HG03135 (cell line): Measurements from ENCODE around the gene EIF4A3.

Experiments used
- ATAC-seq: cut with Tn5 transposase; IDR thresholded peaks from one replicate; pipeline ENCODE4 v1.9.1; 2021; ENCODE audit warnings: mild to moderate bottlenecking, moderate library complexity; ENCODE audit not compliant: unreplicated experiment

Gene EIF4A3

DNA sequence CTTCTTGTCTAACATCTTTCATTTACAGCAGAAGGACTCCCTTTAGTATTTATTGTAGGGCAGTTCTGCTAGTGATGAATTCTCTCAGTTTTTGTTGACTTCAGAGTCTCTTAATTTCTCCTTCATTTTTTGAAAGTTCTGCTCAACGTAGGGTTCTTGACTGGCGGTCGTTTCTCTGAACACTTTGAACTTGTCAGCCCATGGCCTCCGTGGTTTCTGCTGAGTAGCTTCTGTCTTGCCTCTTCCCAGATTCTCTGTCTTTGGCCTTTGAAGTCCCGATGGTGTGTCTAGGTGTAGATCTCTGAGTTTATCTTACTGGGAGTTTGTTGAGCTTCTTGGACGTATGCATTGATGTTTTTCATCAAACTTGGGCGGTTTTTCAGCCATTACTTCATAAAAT, 32.2 kb downstream of the EIF4A3 start:
- no peak for ATAC-seq

DNA sequence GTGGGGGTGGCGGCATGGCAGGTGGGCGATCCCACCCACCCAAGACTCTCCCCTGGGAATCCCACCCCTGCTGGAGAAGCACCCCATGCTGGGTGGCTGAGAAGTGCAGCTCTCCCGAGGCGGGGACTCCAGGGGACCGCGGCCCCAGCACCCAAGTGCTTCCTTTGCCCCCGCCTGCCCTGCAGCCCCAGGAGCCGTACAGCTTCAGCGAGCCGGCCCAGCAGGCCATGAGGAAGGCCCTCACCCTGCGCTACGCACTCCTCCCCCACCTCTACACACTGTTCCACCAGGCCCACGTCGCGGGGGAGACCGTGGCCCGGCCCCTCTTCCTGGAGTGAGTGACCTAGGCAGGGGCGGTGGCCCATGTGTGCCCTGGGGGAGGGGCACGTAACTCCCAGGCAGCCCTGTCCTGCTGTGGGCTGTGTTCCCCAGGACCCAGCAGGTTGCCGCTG, 33.9 kb downstream of the EIF4A3 start:
- no peak for ATAC-seq

DNA sequence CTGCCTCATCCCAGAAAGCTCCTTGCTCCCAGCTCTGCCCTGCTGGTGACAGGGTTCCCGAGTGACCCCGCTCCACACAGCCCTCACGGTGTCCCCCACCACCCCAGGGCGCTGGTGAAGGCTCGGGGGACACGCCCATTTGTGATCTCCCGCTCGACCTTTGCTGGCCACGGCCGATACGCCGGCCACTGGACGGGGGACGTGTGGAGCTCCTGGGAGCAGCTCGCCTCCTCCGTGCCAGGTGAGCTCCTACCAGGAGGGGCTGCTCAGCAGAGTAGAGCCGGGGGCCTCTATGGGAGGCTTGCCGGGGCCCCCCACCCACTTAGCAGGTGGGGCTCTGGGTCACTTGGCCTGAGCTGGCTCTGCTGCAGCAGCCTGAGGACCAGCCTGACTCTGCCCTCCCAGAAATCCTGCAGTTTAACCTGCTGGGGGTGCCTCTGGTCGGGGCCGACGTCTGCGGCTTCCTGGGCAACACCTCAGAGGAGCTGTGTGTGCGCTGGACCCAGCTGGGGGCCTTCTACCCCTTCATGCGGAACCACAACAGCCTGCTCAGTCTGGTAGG, 34.4 kb downstream of the EIF4A3 start:
- ATAC-seq: no peak

DNA sequence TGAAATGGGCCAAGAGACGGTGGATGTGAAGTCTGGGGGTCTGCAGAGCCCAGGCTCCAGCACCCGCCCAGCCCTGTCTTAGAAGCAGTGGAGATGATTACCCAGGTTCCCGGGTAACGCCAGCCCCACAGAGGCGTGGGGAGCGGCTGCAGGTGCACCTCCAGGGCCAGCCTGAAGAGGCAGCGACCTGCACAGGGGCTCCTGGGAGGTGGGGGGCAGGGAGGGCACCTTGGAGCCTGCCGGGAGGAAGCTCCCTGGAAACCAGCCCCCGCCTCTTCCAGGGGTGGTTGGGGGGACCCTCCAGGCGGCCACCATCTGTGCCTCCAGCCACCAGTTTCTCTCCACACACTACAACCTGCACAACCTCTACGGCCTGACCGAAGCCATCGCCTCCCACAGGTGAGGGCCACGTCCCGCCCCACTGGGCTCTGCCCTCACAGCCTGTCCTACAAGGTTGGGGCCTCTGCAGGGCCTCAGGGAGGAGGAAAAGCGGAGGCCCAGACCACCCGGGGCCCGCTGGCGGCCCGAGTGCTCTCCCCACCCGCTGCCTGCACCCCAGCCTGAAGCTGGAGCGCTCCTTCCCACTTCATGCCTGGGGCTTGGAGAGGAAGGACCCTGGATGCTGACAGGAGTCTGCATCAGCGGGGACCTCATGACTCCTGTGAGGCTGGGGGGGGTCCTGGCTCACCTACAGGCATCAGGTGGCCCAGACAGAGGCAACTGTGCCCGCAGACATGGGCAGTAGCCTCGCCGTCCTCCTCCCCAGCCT, 35.0 kb downstream of the EIF4A3 start:
- no peak for ATAC-seq

DNA sequence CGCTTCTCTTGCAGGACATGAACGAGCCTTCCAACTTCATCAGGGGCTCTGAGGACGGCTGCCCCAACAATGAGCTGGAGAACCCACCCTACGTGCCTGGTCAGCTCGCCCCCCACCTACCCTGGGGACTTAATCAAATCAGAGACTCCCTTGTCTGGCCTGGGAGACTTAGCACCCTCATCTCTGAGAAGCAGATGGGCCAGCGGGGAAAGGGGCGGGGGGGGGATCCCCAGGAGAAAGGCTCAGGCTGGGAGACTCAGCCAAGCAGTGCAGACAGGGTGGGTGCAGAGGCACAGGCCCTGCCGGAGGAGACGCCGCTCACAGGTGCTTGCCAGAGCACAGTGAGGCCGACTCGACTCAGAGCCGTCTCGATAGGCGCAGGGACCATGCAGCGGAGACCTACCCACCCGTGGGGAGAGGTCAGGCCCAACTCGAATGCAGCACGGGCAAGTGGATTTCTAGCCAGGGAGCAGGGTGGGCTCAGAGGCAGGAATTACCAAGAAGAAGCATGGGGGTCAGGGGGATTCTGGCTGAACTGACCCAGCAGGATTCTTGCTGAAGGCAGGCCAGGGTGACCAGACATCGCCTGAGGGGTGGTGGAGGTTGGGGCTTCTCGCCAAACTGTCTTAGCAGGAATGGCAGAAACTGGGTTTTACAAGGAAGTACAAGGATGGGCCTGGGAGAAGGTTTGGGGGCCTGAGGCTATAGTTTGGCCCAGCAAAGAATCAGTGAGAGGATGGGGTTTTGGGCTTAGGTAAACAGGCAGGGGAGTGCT, 35.8 kb downstream of the EIF4A3 start:
- ATAC-seq: no peak

GRCh38 chr17:80110447-80110812, 36.5 kb downstream of the EIF4A3 start:
- no peak for ATAC-seq

- ATAC-seq: no peak
These were observed 37.0 kb downstream of the EIF4A3 start for GRCh38 chr17:80109713-80110446.

DNA sequence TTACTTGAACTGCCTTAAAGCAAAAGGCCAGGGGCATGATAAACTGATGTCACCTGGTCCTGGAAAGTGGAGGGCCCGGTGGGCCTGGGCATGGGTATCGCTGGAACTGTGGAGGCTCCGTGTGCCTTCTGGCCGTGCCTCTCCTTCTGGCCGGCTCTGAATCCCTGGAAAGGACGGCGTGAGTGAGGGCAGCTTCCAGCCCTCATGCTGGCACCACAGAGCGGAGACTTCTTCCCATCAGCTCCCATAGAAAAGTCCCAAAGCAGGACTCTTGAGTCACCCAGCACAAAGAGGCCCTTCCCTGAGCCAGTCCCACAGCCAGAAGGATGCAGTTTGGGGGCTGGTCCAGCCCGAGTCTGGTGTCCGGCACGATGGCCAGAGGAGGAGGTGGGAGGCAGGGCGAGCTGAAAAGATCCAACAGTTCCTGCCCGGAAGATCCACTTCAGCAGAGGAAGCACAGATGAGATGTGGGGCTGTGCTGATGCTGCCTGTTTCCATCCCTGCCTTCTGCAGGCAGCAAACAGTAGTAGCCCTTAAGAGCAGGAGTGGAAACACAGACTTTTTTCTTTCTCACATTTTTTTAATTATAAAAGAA, 37.8 kb downstream of the EIF4A3 start:
- ATAC-seq: no peak

GRCh38 chr17:80108036-80108971, 38.6 kb downstream of the EIF4A3 start:
- ATAC-seq: no peak

DNA sequence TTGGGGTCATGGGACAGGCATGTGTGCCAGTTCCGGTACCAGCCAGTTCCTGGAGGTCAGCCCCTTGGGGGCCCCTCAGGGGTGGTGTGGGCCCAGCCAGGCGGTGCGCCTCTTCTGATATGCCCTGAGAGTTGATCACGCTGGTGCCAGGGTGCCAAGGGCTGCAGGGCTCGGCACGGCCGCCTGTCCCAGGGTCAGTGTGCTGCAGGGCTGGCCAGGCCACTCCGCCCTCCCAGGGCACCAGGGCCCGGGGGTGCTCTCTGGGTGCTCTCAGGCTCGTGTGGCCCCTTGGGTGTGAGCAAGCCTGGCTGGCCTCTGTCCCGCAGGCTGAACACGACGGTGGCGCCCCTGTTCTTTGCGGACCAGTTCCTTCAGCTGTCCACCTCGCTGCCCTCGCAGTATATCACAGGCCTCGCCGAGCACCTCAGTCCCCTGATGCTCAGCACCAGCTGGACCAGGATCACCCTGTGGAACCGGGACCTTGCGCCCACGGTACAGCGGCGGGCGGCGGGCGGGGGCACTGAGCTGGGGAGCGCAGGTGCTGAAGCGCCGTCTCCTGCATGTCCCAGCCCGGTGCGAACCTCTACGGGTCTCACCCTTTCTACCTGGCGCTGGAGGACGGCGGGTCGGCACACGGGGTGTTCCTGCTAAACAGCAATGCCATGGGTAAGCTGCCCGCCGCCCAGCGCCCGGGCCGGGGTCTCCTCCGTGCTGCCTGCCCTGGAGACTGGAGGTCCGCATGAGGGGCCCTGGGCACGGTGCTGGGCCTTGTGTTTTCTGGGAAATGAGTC, 39.5 kb downstream of the EIF4A3 start:
- no peak for ATAC-seq

DNA sequence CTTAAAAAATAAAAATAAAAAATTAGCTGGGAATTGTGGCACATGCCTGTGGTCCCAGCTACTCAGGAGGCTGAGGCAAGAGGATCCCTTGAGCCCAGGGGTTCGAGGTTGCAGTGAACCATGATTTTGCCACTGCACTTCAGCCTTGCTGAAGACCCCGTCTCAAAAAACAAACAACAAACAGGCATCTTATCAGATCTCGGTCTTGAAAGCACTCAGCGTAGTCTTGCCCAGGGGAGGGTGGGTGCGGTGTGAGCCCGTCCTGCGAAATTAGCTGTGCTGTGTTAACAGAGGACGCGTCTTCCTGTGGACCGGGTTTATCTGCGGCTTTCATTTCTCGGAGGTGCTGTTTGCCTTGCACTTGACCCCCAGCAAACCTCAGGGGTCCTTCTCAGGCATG, 40.2 kb downstream of the EIF4A3 start:
- no peak for ATAC-seq

GRCh38 chr17:80106176-80106575, 40.8 kb downstream of the EIF4A3 start:
- ATAC-seq: no peak

- ATAC-seq: no peak
These were observed 41.2 kb downstream of the EIF4A3 start for GRCh38 chr17:80105762-80106161.

DNA sequence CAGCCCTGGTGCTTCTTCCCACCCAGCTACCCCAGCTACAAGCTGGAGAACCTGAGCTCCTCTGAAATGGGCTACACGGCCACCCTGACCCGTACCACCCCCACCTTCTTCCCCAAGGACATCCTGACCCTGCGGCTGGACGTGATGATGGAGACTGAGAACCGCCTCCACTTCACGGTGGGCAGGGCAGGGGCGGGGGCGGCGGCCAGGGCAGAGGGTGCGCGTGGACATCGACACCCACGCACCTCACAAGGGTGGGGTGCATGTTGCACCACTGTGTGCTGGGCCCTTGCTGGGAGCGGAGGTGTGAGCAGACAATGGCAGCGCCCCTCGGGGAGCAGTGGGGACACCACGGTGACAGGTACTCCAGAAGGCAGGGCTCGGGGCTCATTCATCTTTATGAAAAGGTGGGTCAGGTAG, 42.0 kb downstream of the EIF4A3 start:
- ATAC-seq: no peak

DNA sequence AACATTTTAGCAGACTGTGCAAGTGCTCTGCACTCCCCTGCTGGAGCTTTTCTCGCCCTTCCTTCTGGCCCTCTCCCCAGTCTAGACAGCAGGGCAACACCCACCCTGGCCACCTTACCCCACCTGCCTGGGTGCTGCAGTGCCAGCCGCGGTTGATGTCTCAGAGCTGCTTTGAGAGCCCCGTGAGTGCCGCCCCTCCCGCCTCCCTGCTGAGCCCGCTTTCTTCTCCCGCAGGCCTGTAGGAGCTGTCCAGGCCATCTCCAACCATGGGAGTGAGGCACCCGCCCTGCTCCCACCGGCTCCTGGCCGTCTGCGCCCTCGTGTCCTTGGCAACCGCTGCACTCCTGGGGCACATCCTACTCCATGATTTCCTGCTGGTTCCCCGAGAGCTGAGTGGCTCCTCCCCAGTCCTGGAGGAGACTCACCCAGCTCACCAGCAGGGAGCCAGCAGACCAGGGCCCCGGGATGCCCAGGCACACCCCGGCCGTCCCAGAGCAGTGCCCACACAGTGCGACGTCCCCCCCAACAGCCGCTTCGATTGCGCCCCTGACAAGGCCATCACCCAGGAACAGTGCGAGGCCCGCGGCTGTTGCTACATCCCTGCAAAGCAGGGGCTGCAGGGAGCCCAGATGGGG, 42.5 kb downstream of the EIF4A3 start:
- ATAC-seq: no peak

DNA sequence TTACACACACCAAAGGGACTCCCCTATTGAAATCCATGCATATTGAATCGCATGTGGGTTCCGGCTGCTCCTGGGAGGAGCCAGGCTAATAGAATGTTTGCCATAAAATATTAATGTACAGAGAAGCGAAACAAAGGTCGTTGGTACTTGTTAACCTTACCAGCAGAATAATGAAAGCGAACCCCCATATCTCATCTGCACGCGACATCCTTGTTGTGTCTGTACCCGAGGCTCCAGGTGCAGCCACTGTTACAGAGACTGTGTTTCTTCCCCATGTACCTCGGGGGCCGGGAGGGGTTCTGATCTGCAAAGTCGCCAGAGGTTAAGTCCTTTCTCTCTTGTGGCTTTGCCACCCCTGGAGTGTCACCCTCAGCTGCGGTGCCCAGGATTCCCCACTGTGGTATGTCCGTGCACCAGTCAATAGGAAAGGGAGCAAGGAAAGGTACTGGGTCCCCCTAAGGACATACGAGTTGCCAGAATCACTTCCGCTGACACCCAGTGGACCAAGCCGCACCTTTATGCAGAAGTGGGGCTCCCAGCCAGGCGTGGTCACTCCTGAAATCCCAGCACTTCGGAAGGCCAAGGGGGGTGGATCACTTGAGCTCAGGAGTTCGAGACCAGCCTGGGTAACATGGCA, 43.4 kb downstream of the EIF4A3 start:
- no peak for ATAC-seq

DNA sequence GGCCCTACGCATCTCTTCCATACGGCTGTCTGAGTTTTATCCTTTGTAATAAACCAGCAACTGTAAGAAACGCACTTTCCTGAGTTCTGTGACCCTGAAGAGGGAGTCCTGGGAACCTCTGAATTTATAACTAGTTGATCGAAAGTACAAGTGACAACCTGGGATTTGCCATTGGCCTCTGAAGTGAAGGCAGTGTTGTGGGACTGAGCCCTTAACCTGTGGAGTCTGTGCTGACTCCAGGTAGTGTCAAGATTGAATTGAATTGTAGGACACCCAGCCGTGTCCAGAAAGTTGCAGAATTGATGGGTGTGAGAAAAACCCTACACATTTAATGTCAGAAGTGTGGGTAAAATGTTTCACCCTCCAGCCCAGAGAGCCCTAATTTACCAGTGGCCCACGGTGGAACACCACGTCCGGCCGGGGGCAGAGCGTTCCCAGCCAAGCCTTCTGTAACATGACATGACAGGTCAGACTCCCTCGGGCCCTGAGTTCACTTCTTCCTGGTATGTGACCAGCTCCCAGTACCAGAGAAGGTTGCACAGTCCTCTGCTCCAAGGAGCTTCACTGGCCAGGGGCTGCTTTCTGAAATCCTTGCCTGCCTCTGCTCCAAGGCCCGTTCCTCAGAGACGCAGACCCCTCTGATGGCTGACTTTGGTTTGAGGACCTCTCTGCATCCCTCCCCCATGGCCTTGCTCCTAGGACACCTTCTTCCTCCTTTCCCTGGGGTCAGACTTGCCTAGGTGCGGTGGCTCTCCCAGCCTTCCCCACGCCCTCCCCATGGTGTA, 44.1 kb downstream of the EIF4A3 start:
- ATAC-seq: no peak
